ENCODE measurements around the gene DIAPH3. TPM values are rescaled to one million over a fixed set of nuclear protein-coding genes. Genes with fewer than 3 reads are reported as not detected.

Gene DIAPH3
- total and polyA plus RNA-seq, 2 of the 4 experiments (the other 2 are of a cell fraction) = 8.9 to 9.3 TPM

- no peak overlapping the region for H3K27ac ChIP-seq (ENCODE audit: insufficient read depth, low read length)
- 0 out of 2 replicates have a peak overlapping the region, but pooled peaks have one; percentile 11 for H3K23ac ChIP-seq (ENCODE audit: low read depth, low read length)
- H3K27me3 ChIP-seq (ENCODE audit: control insufficient read depth, insufficient read depth, low read length) = no peaks in the 10 kb centered on the region
- no peak overlapping the region for H3K56ac ChIP-seq (ENCODE audit: extremely low read depth, insufficient read depth, low read length)
- no peak overlapping the region for H2AK9ac ChIP-seq (replicated peaks; ENCODE audit: low read depth, low read length, poor library complexity)
- no peak overlapping the region for H3K14ac ChIP-seq (replicated peaks; ENCODE audit: low read depth, low read length)
- no peak overlapping the region for H2BK120ac ChIP-seq (ENCODE audit: low read depth, low read length)
- in situ Hi-C loops (cut with MboI; ENCODE audit: low sequenced_read_pairs) (no loop called here), dilution Hi-C loops (cut with HindIII; ENCODE audit: low sequenced_read_pairs, unreplicated experiment) (no loop called here), intact Hi-C loops (cut with micrococcal nuclease) (no loop called here)
- DNase-seq (peak; percentile 10), ATAC-seq (ENCODE audit: low read depth) (no peak)
- H2BK20ac ChIP-seq (ENCODE audit: low read depth, low read length) = no peak overlapping the region
- H3K79me1 ChIP-seq (ENCODE audit: low read depth in 1 of 2, low read length in 2 of 2) = no peaks in the 10 kb centered on the region
- CTCF ChIA-PET = interaction anchor here (1.1 kb wide), 1 partner anchor 14 kb away, joined by 5 read pairs; no protein-coding TSS in a partner anchor
- POLR2A ChIA-PET (ENCODE audit: unreplicated experiment) = no interaction called here
- no TSS peak for BruUV-seq (replicated peaks)
- H2BK15ac ChIP-seq (ENCODE audit: low read depth, low read length) = no peak overlapping the region
- H3K36me3 ChIP-seq (ENCODE audit: control insufficient read depth, insufficient read depth, low read length) = no peaks in the 10 kb centered on the region
- H2AK5ac ChIP-seq (ENCODE audit: low read depth, low read length) = no peak overlapping the region
- H2BK5ac ChIP-seq (ENCODE audit: low read depth, low read length, poor library complexity, severe bottlenecking) = no peak overlapping the region
- no peak overlapping the region for H4K5ac ChIP-seq (ENCODE audit: low read depth, low read length)
- TF ChIP-seq USF2 (IDR thresholded peaks at IDR 0.05; ENCODE audit: low read depth, low read length) (no peak), NFE2L2 (IDR thresholded peaks at IDR 0.05; ENCODE audit: low read depth, low read length) (no peak), POLR2A (IDR thresholded peaks at IDR 0.05; ENCODE audit: low read depth, low read length) (no peak), RCOR1 (IDR thresholded peaks at IDR 0.05; ENCODE audit: insufficient replicate concordance, low read length) (no peak), CEBPB (IDR thresholded peaks at IDR 0.05; ENCODE audit: low read depth, low read length) (peak; percentile 51)
- no peaks in the 10 kb centered on the region for H3K9me1 ChIP-seq (ENCODE audit: insufficient read depth, low read length)
- H3K9ac ChIP-seq (ENCODE audit: low read depth, low read length) = no peak overlapping the region
- no peak overlapping the region for H4K91ac ChIP-seq (ENCODE audit: insufficient read depth, low read depth, low read length)
- H4K20me1 ChIP-seq (ENCODE audit: insufficient read depth, low read length) = no peaks in the 10 kb centered on the region
- H3K4me3 ChIP-seq (ENCODE audit: insufficient read depth, low read depth, low read length) = no peak overlapping the region
- H3K9me3 ChIP-seq (ENCODE audit: control insufficient read depth, insufficient read depth, low read length) = no peaks in the 10 kb centered on the region
- H3K4ac ChIP-seq (ENCODE audit: low read depth, low read length) = no peak overlapping the region
- no CpG with 5 or more reads among the region's 3 CpGs for WGBS, 2 experiments (ENCODE audit: extremely low coverage in 2 of 2, insufficient read length in 1 of 2)
- no peak overlapping the region for H3K4me2 ChIP-seq (ENCODE audit: low read depth, low read length)
- no peak overlapping the region for H2AFZ ChIP-seq (replicated peaks; ENCODE audit: low read length, poor library complexity)
- no peak overlapping the region for H4K8ac ChIP-seq (ENCODE audit: low read depth in 2 of 2, low read length in 2 of 2)
- no peak overlapping the region for H3K18ac ChIP-seq (ENCODE audit: low read depth, low read length)
- H3K4me1 ChIP-seq (ENCODE audit: control insufficient read depth, insufficient read depth, low read length) = no peaks in the 10 kb centered on the region
Measured at GRCh38 chr13:59665732-59666131, 498.0 kb downstream of the DIAPH3 start.
